ENCODE measurements around the gene OMP.

The OMP gene

GRCh38 chr11:77069336-77069968 is 33.2 kb upstream of the OMP start:
- DNase-seq (ENCODE audit: low read depth), result no peak

- DNase-seq (ENCODE audit: low read depth), result no peak
These were observed 32.6 kb upstream of the OMP start for GRCh38 chr11:77069969-77070582.

- DNase-seq (ENCODE audit: low read depth), result no peak
These were observed 31.6 kb upstream of the OMP start for GRCh38 chr11:77071077-77071476.

- no peak for DNase-seq (ENCODE audit: low read depth)
These were observed 30.7 kb upstream of the OMP start for GRCh38 chr11:77071671-77072605.

GRCh38 chr11:77072851-77073327 is 29.8 kb upstream of the OMP start:
- DNase-seq (ENCODE audit: low read depth), result no peak

GRCh38 chr11:77073328-77074001 is 29.2 kb upstream of the OMP start:
- DNase-seq (ENCODE audit: low read depth), result no peak

- DNase-seq (ENCODE audit: low read depth), result no peak
These were observed 28.4 kb upstream of the OMP start for GRCh38 chr11:77074205-77074604.

- DNase-seq (ENCODE audit: low read depth), result no peak
These were observed 27.9 kb upstream of the OMP start for GRCh38 chr11:77074626-77075221.

- no peak for DNase-seq (ENCODE audit: low read depth)
These were observed 27.2 kb upstream of the OMP start for GRCh38 chr11:77075425-77075905.

GRCh38 chr11:77079666-77080065 is 23.0 kb upstream of the OMP start:
- DNase-seq (ENCODE audit: low read depth), result no peak

GRCh38 chr11:77080643-77081210 is 21.9 kb upstream of the OMP start:
- DNase-seq (ENCODE audit: low read depth), result no peak

- DNase-seq (ENCODE audit: low read depth), result no peak
These were observed 21.2 kb upstream of the OMP start for GRCh38 chr11:77081381-77081851.

- DNase-seq (ENCODE audit: low read depth), result no peak
These were observed 20.4 kb upstream of the OMP start for GRCh38 chr11:77081976-77082836.

GRCh38 chr11:77082838-77083565 is 19.6 kb upstream of the OMP start:
- DNase-seq (ENCODE audit: low read depth), result no peak

GRCh38 chr11:77083566-77084245 is 18.9 kb upstream of the OMP start:
- no peak for DNase-seq (ENCODE audit: low read depth)

GRCh38 chr11:77084581-77085191 is 18.0 kb upstream of the OMP start:
- DNase-seq (ENCODE audit: low read depth), result no peak

- no peak for DNase-seq (ENCODE audit: low read depth)
These were observed 17.0 kb upstream of the OMP start for GRCh38 chr11:77085652-77086051.

All from stimulated activated CD8-positive, alpha-beta memory T cell treated with anti-CD3 and anti-CD28 coated beads, Interleukin-12 subunit alpha, Interleukin-12 subunit beta, amount 100 ng/mL, for 1 hour (primary cell).